GM23338 (cell line): ENCODE results near the gene HEXA. TPM values are rescaled to one million over a fixed set of nuclear protein-coding genes. Genes with fewer than 3 reads are reported as not detected.
"Not testable (repeated sequence)": the region's sequence is repeated elsewhere in the genome, so short reads cannot be mapped to it uniquely, and the experiment has no call there.

Experiments
- ATAC-seq: fragments of 200-7000 bp; cut with Tn5 transposase; 3 replicates; pipeline ENCODE4 v1.9.1; 2020
- DNase-seq: peaks from one replicate; pipeline ENCODE4 v3.0.0-alpha.2; 2015; ENCODE audit warnings: low spot score
- H2AFZ ChIP-seq: fragments of 200-600 bp; sonication (generic); 2 replicates; pipeline ENCODE4 v1.8.0; 2016; ENCODE audit warnings: antibody characterized with exemption, mild to moderate bottlenecking, moderate library complexity
- H3F3A ChIP-seq: fragments of 200-600 bp; sonication (generic); replicated peaks from 2 replicates; pipeline ENCODE4 v1.8.0; 2017; ENCODE audit warnings: antibody characterized with exemption, mixed run types, low read depth
- H3K27ac ChIP-seq: fragments of 200-600 bp; sonication (generic); 2 replicates; pipeline ENCODE4 v1.6.1; 2016; ENCODE audit warnings: low read depth
- H3K27me3 ChIP-seq: fragments of 200-600 bp; sonication (generic); 2 replicates; pipeline ENCODE4 v1.8.0; 2016; ENCODE audit warnings: mild to moderate bottlenecking, mixed run types, moderate library complexity; ENCODE audit not compliant: insufficient read depth
- H3K36me3 ChIP-seq: fragments of 200-600 bp; sonication (generic); 2 replicates; pipeline ENCODE4 v1.8.0; 2016; ENCODE audit warnings: mild to moderate bottlenecking; ENCODE audit not compliant: insufficient read depth
- H3K4me1 ChIP-seq: fragments of 200-600 bp; sonication (generic); 2 replicates; pipeline ENCODE4 v1.8.0; 2016; ENCODE audit warnings: mild to moderate bottlenecking, moderate library complexity; ENCODE audit not compliant: insufficient read depth
- H3K4me2 ChIP-seq: fragments of 200-600 bp; sonication (generic); 2 replicates; pipeline ENCODE4 v1.7.1; 2017; ENCODE audit warnings: mixed run types
- H3K4me3 ChIP-seq: fragments of 200-600 bp; sonication (generic); 2 replicates; pipeline ENCODE4 v1.6.1; 2016; ENCODE audit warnings: mixed run types
- H3K79me2 ChIP-seq: fragments of 200-600 bp; sonication (generic); replicated peaks from 2 replicates; pipeline ENCODE4 v1.8.0; 2017; ENCODE audit warnings: mild to moderate bottlenecking; ENCODE audit not compliant: insufficient read depth
- H3K9me2 ChIP-seq: fragments of 200-600 bp; sonication (generic); 2 replicates; pipeline ENCODE4 v1.8.0; 2017; ENCODE audit not compliant: insufficient read depth
- H4K20me1 ChIP-seq: fragments of 200-600 bp; sonication (generic); replicated peaks from 2 replicates; pipeline ENCODE4 v1.8.0; 2017; ENCODE audit warnings: mild to moderate bottlenecking; ENCODE audit not compliant: insufficient read depth
- H3K27ac Mint-ChIP-seq: 2 replicates; pipeline ENCODE4 v1.8.0; 2020; ENCODE audit warnings: inconsistent platforms, mild to moderate bottlenecking, moderate library complexity, mixed read lengths
- H3K27me3 Mint-ChIP-seq: 3 replicates; pipeline ENCODE4 v1.8.0; 2022; ENCODE audit warnings: low read depth, mild to moderate bottlenecking, moderate library complexity, mixed read lengths, inconsistent platforms; ENCODE audit not compliant: insufficient read depth, poor library complexity
- H3K36me3 Mint-ChIP-seq: 3 replicates; pipeline ENCODE4 v1.8.0; 2021; ENCODE audit warnings: low read depth, mild to moderate bottlenecking, inconsistent platforms, moderate library complexity, mixed read lengths
- H3K4me1 Mint-ChIP-seq: 3 replicates; pipeline ENCODE4 v1.8.0; 2020; ENCODE audit warnings: mild to moderate bottlenecking, inconsistent platforms, mixed read lengths
- H3K4me3 Mint-ChIP-seq: 3 replicates; pipeline ENCODE4 v1.8.0; 2021; ENCODE audit warnings: moderate library complexity, mild to moderate bottlenecking, inconsistent platforms, mixed read lengths
- H3K9me3 Mint-ChIP-seq: 3 replicates; pipeline ENCODE4 v1.8.0; 2020; ENCODE audit warnings: moderate library complexity, mild to moderate bottlenecking, inconsistent platforms, mixed read lengths
- CREB1 ChIP-seq: fragments of 250-450 bp; sonication (Bioruptor Pico); IDR thresholded peaks from 2 replicates; pipeline ENCODE4 v1.5.0; 2020; ENCODE audit warnings: low read depth, mild to moderate bottlenecking, moderate library complexity
- EZH2 ChIP-seq: fragments of 200-600 bp; sonication (generic); IDR thresholded peaks from one replicate; pipeline ENCODE4 v1.8.0; 2017; ENCODE audit warnings: antibody characterized with exemption, mild to moderate bottlenecking, low read depth; ENCODE audit not compliant: unreplicated experiment
- EZH2phosphoT487 ChIP-seq: fragments of 200-600 bp; sonication (generic); IDR thresholded peaks from one replicate; pipeline ENCODE4 v1.8.1; 2018; ENCODE audit warnings: antibody characterized with exemption; ENCODE audit not compliant: unreplicated experiment
- NANOG ChIP-seq: IDR thresholded peaks from 2 replicates; pipeline ENCODE4 v1.6.1; 2016; ENCODE audit warnings: antibody characterized with exemption, borderline replicate concordance
- STAT1 ChIP-seq: IDR thresholded peaks from one replicate; pipeline ENCODE4 v1.6.1; 2016; ENCODE audit warnings: antibody characterized with exemption; ENCODE audit not compliant: unreplicated experiment
- ZNF114 ChIP-seq: fragments of 250-450 bp; sonication (Bioruptor Pico); IDR thresholded peaks from 2 replicates; pipeline ENCODE4 v1.5.0; 2020; ENCODE audit warnings: mild to moderate bottlenecking, moderate library complexity
- polyA plus RNA-seq: library from polyadenylated mRNA; unstranded; fragments of >200 nt; fragmentation: Nextera tagmentation; extraction: Ambion mirVana; gene quantifications from 2 replicates; pipeline ENCODE4 v1.2.1, GENCODE V29; 2016
- total RNA-seq: library from RNA; depleted of rRNA; stranded (reverse); fragments of >200 nt; shearing (Covaris generic); gene quantifications from 2 replicates; pipeline ENCODE4 v1.2.3, GENCODE V29; 2014
- TF ChIP-seq, protein P1 (sequence below): fragments of 250-450 bp; sonication (Bioruptor Pico); IDR thresholded peaks from 2 replicates; pipeline ENCODE4 v1.5.0; 2020; ENCODE audit warnings: mild to moderate bottlenecking, moderate library complexity

HEXA gene
- total and polyA plus RNA-seq, 2 experiments from 2014 or later, result 43.0 to 43.8 TPM

DNA sequence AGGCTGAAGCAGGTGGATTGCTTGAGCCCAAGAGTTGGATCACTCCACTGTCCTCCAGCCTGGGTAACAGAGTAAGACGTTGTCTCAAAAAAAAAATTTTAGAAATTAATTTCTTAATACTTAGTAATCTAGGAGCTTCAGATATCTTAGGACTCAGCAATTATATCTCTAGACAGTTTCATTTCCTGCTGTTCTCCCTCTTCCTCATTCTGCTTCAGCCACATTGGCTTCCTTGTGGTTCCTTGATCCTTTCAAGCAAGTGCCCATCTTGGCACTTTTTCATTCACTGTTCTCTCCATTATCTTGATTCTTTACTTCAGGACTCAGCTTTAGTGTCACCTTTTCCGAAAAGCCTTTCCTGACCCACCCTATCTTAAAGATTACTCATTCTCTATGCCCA, 44.8 kb upstream of the HEXA start (continued):
- TF ChIP-seq, protein P1, sequence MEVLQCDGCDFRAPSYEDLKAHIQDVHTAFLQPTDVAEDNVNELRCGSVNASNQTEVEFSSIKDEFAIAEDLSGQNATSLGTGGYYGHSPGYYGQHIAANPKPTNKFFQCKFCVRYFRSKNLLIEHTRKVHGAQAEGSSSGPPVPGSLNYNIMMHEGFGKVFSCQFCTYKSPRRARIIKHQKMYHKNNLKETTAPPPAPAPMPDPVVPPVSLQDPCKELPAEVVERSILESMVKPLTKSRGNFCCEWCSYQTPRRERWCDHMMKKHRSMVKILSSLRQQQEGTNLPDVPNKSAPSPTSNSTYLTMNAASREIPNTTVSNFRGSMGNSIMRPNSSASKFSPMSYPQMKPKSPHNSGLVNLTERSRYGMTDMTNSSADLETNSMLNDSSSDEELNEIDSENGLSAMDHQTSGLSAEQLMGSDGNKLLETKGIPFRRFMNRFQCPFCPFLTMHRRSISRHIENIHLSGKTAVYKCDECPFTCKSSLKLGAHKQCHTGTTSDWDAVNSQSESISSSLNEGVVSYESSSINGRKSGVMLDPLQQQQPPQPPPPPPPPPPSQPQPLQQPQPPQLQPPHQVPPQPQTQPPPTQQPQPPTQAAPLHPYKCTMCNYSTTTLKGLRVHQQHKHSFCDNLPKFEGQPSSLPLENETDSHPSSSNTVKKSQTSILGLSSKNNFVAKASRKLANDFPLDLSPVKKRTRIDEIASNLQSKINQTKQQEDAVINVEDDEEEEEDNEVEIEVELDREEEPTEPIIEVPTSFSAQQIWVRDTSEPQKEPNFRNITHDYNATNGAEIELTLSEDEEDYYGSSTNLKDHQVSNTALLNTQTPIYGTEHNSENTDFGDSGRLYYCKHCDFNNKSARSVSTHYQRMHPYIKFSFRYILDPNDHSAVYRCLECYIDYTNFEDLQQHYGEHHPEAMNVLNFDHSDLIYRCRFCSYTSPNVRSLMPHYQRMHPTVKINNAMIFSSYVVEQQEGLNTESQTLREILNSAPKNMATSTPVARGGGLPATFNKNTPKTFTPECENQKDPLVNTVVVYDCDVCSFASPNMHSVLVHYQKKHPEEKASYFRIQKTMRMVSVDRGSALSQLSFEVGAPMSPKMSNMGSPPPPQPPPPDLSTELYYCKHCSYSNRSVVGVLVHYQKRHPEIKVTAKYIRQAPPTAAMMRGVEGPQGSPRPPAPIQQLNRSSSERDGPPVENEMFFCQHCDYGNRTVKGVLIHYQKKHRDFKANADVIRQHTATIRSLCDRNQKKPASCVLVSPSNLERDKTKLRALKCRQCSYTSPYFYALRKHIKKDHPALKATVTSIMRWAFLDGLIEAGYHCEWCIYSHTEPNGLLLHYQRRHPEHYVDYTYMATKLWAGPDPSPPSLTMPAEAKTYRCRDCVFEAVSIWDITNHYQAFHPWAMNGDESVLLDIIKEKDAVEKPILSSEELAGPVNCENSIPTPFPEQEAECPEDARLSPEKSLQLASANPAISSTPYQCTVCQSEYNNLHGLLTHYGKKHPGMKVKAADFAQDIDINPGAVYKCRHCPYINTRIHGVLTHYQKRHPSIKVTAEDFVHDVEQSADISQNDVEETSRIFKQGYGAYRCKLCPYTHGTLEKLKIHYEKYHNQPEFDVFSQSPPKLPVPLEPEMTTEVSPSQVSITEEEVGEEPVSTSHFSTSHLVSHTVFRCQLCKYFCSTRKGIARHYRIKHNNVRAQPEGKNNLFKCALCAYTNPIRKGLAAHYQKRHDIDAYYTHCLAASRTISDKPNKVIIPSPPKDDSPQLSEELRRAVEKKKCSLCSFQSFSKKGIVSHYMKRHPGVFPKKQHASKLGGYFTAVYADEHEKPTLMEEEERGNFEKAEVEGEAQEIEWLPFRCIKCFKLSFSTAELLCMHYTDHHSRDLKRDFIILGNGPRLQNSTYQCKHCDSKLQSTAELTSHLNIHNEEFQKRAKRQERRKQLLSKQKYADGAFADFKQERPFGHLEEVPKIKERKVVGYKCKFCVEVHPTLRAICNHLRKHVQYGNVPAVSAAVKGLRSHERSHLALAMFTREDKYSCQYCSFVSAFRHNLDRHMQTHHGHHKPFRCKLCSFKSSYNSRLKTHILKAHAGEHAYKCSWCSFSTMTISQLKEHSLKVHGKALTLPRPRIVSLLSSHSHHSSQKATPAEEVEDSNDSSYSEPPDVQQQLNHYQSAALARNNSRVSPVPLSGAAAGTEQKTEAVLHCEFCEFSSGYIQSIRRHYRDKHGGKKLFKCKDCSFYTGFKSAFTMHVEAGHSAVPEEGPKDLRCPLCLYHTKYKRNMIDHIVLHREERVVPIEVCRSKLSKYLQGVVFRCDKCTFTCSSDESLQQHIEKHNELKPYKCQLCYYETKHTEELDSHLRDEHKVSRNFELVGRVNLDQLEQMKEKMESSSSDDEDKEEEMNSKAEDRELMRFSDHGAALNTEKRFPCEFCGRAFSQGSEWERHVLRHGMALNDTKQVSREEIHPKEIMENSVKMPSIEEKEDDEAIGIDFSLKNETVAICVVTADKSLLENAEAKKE (CRISPR knock-in tag), result no peak
- TF ChIP-seq EZH2phosphoT487 (no peak), EZH2 (no peak), CREB1 (CRISPR knock-in tag) (no peak), ZNF114 (no peak), NANOG (no peak), STAT1 (no peak)

GRCh38 chr15:72419768-72420167, 44.0 kb upstream of the HEXA start:
- not testable (repeated sequence) for H3K27ac ChIP-seq, H3K4me3 Mint-ChIP-seq, H3F3A ChIP-seq, DNase-seq, H3K27me3 ChIP-seq, H3K4me1 ChIP-seq, H3K4me2 ChIP-seq, H3K4me3 ChIP-seq, H3K4me1 Mint-ChIP-seq, H3K27me3 Mint-ChIP-seq, H4K20me1 ChIP-seq, ATAC-seq, H3K27ac Mint-ChIP-seq, H3K36me3 ChIP-seq, H2AFZ ChIP-seq, H3K36me3 Mint-ChIP-seq, H3K9me2 ChIP-seq, H3K9me3 Mint-ChIP-seq, H3K79me2 ChIP-seq
